ENCODE results near the gene KRTAP12-3.
"Not testable (repeated sequence)": the region's sequence is repeated elsewhere in the genome, so short reads cannot be mapped to it uniquely, and the experiment has no call there.

The KRTAP12-3 gene

GRCh38 chr21:44653123-44653522 is 4.6 kb upstream of the KRTAP12-3 start:
- no peak for DNase-seq

- DNase-seq: no peak
Observed at GRCh38 chr21:44653656-44654575, 3.8 kb upstream of the KRTAP12-3 start.

GRCh38 chr21:44654576-44655175 is 3.1 kb upstream of the KRTAP12-3 start, which contains the start of gene KRTAP12-4:
KRTAP12-4 (minus strand) TSS chr21:44654659; CDS start chr21:44654614, 45 bp downstream.
- no peak for DNase-seq

GRCh38 chr21:44656868-44657267 is 864 bp upstream of the KRTAP12-3 start:
- DNase-seq: no peak

- DNase-seq: no peak
Observed at GRCh38 chr21:44658541-44658910, 794 bp downstream of the KRTAP12-3 start.

- DNase-seq: no peak
Observed at GRCh38 chr21:44658913-44659595, 1.3 kb downstream of the KRTAP12-3 start.

GRCh38 chr21:44661567-44661966 is 3.8 kb downstream of the KRTAP12-3 start:
- not testable (repeated sequence) for DNase-seq

GRCh38 chr21:44664691-44665090 is 7.0 kb downstream of the KRTAP12-3 start:
- no peak for DNase-seq

GRCh38 chr21:44666401-44667320 is 8.9 kb downstream of the KRTAP12-3 start, which contains the start of gene KRTAP12-2:
KRTAP12-2 (minus strand) TSS chr21:44666927; CDS start chr21:44666886, 41 bp downstream.
- DNase-seq: no peak

- DNase-seq: no peak
Observed at GRCh38 chr21:44667612-44668011, 9.9 kb downstream of the KRTAP12-3 start.

- DNase-seq: no peak
Observed at GRCh38 chr21:44670642-44671432, 13.1 kb downstream of the KRTAP12-3 start.

GRCh38 chr21:44671911-44672310 is 14.2 kb downstream of the KRTAP12-3 start:
- no peak for DNase-seq

- no peak for DNase-seq
Observed at GRCh38 chr21:44677881-44678280, 20.1 kb downstream of the KRTAP12-3 start.

- no peak for DNase-seq
Observed at GRCh38 chr21:44681152-44681551, 23.4 kb downstream of the KRTAP12-3 start.

GRCh38 chr21:44681861-44682579 is 24.3 kb downstream of the KRTAP12-3 start, which contains the start of gene KRTAP12-1:
KRTAP12-1 (minus strand) TSS chr21:44682163; CDS start chr21:44682123, 40 bp downstream.
- no peak for DNase-seq

- no peak for DNase-seq
Observed at GRCh38 chr21:44682580-44683151, 24.9 kb downstream of the KRTAP12-3 start.

- DNase-seq: no peak
Observed at GRCh38 chr21:44684077-44684476, 26.3 kb downstream of the KRTAP12-3 start.

GRCh38 chr21:44684483-44684882 is 26.8 kb downstream of the KRTAP12-3 start:
- no peak for DNase-seq

- DNase-seq: not testable (repeated sequence)
Observed at GRCh38 chr21:44685050-44685449, 27.3 kb downstream of the KRTAP12-3 start.
